Measurements from ENCODE around the gene SASS6.

The SASS6 gene

DNA sequence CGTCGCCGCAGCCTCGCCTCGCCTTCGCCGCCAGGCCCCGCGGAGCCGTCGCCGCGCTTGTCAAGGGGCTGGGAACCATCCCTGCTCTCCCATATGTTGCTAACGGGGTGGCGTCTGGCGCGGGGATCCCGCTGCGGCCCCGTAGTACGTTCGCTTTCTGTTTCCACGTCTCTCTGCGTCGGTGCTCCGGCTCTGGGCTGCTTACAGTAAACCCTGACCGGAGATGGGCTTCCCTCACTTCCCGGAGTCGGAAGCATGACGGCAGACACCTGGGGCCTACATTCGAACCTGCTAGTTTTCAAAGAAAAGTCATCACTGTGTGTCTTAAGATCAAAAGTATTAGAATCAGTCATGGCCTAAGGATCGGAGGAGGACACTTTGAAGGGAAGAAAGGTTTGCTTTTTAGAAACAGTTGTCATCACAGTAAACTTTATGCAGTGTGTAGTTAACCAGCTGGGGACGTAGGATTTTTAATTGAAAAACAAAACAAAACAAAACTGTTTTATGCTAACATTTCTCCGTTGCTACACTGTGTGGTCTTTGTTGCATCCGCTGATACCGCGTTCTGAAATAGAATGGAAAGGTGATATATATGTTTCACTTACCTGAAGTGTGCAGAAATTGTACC is 94.0 kb downstream of the SASS6 start:
- peak; percentile 60 for DNase-seq

DNA sequence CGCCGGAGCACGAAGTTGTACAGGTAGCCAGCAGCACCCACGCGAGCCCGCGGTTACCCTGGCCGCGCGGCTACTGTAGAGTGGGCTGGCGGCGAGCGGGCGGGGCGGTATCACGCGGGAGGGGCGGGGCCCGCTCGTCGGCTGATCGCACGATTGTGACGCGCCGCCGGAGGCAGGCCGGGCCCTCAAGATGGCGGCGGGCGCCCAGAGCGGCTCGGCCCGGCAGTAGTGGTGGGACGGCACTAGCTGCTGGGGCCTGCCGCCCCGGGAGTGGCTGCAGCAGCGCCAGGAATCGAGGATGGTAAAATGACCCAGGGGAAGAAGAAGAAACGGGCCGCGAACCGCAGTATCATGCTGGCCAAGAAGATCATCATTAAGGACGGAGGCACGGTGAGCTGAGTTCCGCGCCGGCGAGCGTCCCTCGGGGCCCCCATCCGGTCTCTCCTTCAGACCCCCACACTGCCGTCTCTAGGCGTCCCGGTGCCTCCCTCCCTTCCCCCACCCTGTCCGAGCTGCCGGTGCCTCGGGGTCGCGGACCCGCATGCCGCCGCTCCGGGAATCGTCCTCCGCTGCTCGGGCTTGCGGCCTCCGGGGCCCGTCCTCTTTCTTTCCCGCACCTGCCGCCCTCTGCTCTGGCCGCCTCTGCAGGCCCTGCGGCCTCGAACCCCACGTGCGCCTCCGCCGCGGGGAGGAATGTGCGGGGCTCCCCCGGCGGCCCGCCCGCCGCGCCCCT is 94.6 kb downstream of the SASS6 start:
- peak; percentile 83 for DNase-seq

DNA sequence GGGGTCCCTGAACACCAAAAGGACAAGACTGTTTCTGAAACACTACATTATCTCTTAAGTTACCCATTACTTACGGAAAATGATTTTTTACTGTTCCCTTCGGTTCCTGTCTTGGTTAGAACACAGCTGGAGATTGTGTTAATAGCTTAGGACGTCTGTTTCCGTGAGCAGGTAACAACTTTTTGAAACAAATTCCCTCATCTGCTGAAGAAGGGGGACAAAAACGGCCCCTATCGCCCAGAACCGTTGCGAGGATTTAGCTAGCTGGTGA is 95.1 kb downstream of the SASS6 start:
- DNase-seq, result no peak

DNA sequence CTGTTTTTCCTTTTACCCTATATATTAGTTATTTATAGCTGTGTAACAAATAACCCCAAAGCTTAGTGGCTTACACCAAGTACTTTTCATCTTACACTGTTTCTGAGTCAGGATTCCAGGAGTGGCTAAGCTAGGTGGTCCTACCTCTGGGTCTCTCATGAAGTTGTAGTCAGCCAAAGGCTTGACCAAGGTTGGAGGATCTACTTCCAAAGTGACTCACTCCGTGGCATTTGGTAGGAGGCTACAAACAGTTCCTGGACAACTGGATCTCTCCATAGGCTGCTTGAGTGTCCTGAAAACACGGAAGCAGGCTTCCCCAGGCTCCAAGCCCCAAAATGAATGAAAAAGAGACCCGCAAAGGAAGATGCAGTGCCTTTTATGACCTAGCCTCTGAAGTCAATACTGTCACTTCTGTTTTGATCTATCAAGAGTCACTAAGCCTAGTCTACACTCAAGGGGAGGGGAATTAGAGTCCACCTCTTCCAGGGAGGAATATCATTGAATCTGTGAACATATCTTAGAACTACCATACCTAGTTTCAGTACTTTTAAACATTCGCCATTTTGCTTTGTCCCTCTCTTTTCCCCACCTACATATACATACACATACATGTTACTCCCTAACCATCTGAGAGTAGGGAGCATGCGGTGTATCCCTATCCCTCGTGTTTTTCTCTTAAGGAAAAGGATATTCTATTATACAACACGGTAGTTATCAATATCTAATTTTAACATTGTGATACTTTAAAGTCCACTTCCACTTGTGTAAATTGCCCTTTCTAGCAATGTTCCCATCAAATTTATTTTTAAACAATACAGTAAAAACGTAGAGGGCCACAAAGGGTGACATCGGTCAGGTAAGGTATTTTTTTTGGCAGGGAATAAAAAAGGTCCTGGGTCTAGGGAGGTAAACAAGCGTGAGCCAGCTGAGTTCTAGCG is 95.7 kb downstream of the SASS6 start:
- DNase-seq, result peak; percentile 14

DNA sequence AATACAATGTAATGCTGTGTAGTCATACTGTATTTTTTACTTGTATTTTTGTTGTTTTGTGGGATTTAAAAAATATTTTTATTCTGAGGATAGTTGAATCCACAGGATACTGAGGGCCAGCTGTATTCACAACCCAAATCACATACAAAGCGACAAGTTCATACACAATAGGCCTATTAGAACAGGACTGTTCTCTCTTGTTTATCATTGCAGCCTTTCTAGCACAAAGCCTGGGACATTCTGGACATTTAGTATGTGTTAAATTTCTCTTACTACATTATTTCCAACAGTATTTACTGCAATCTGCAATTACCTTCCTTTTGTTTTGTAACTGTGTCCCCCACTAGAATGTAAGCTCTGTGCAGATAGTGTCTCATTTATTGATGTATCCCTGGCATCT is 97.5 kb downstream of the SASS6 start:
- no peak for DNase-seq

DNA sequence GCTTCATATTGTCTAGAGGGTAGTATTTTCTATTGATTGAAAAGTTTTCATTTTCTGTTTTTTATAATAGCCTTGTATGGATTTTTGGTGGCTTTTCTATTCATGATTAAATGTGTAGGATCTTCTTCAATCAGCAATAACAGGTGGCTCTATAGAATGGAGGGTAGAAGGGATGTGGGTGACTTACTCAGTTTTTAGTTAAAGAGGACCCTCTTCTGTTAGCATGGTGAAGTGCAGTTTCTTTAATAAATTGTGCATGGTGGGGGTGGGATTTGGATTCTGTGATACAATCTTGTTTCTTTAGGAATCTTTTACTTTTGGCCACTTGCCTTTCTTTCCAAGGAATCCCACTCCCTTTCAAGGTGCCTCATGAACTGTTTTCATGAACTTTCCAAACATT is 98.3 kb downstream of the SASS6 start:
- DNase-seq, result peak; percentile 23

All from fibroblast of skin of abdomen (primary cell).